ENCODE results near the gene TMEFF2. TPM values are rescaled to one million over a fixed set of nuclear protein-coding genes. Genes with fewer than 3 reads are reported as not detected.
"Not testable (repeated sequence)": the region's sequence is repeated elsewhere in the genome, so short reads cannot be mapped to it uniquely, and the experiment has no call there.

Gene TMEFF2
- total and polyA plus RNA-seq, 2 experiments from 2014 or later, result 0.15 to 1.3 TPM

DNA sequence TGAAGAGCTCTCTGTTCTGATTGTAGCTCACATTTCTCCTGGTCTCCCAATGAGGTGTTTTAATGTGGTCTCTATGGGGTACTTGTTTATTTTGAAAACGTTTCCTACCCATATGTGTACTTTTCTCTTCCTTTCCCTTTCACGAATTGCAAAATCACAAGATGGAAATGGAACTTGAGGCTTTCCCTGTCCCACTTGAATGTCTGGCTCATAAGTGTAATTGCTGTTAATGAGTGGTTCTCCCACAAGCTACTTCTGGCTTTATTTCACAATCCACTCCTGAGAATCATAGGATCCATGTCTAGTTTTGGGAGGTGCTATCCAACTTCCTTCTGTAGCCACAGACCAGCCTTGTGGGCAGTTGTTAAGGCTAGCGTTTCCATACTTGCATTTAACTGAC lies 266.7 kb downstream of the TMEFF2 start:
- no peaks in the 10 kb centered on the region for H3K9me3 ChIP-seq (ENCODE audit: low read depth)
- no peaks in the 10 kb centered on the region for H3K4me1 ChIP-seq (ENCODE audit: low read depth)
- no peaks in the 10 kb centered on the region for H3K27me3 ChIP-seq
- no peak overlapping the region for H3K27ac ChIP-seq
- H3K4me3 ChIP-seq, result no peak overlapping the region
- H3K36me3 ChIP-seq, result no peaks in the 10 kb centered on the region
- peak in 1 of 2 donors; percentile 68 for DNase-seq (ENCODE audit: low read depth in 1 of 2, low spot score in 1 of 2)
- TF ChIP-seq, protein P1, sequence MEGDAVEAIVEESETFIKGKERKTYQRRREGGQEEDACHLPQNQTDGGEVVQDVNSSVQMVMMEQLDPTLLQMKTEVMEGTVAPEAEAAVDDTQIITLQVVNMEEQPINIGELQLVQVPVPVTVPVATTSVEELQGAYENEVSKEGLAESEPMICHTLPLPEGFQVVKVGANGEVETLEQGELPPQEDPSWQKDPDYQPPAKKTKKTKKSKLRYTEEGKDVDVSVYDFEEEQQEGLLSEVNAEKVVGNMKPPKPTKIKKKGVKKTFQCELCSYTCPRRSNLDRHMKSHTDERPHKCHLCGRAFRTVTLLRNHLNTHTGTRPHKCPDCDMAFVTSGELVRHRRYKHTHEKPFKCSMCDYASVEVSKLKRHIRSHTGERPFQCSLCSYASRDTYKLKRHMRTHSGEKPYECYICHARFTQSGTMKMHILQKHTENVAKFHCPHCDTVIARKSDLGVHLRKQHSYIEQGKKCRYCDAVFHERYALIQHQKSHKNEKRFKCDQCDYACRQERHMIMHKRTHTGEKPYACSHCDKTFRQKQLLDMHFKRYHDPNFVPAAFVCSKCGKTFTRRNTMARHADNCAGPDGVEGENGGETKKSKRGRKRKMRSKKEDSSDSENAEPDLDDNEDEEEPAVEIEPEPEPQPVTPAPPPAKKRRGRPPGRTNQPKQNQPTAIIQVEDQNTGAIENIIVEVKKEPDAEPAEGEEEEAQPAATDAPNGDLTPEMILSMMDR (IDR thresholded peaks at IDR 0.05; ENCODE audit: low read depth, low read length), result no peak

DNA sequence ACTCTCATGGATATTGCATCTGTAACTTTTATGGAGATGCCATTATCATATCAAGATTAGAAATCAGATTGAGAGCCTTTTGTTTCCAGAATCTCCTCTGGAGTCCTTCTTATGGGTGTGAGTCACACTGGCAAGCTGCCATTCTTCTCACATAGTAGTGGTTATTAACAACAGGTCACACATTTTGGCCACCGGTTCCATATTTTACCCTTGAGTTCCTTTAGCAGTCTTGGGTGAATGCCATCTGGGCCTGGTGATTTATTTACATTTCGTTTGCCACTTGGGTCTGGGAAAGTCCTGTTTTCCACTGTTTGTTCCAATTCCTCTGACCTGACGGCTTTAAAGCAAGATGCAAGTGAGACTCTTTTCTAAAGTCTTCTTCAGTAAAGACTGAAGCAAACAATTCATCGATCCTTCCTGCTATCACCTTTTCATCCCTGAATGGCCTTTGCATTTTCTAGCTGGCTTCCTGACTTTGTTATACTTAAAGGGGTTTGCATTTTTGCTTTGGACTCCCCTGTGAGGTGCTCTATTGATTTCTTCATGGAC lies 267.3 kb downstream of the TMEFF2 start:
- DNase-seq (ENCODE audit: low read depth in 1 of 2, low spot score in 1 of 2), result peak in 1 of 2 donors; percentile 84
- no peak overlapping the region for H3K4me3 ChIP-seq
- TF ChIP-seq, protein P1 (IDR thresholded peaks at IDR 0.05; ENCODE audit: low read depth, low read length), result no peak
- no peaks in the 10 kb centered on the region for H3K4me1 ChIP-seq (ENCODE audit: low read depth)
- H3K27me3 ChIP-seq, result no peaks in the 10 kb centered on the region
- no peak overlapping the region for H3K27ac ChIP-seq
- no peaks in the 10 kb centered on the region for H3K36me3 ChIP-seq
- H3K9me3 ChIP-seq (ENCODE audit: low read depth), result no peaks in the 10 kb centered on the region

DNA sequence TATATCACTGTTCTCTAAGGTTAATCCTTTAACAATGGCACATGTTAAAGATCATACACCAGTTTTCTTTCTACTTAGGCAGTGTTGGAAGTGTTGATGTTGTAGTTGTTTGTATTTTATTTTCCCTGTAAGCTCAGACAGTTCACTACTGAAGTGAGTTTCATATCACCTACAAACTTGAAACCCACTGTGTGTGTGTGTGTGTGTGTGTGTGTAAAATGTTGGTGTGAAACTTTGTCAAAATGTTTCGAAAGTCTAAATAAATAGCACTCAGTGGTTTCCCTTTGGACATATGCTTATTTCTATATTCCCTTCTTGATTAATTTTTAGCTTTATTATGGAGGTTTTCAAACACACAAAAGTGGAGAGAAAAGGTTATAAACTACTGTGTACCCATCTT lies 268.1 kb downstream of the TMEFF2 start:
- H3K36me3 ChIP-seq, result no peaks in the 10 kb centered on the region
- H3K27me3 ChIP-seq, result no peaks in the 10 kb centered on the region
- DNase-seq (ENCODE audit: low read depth in 1 of 2, low spot score in 1 of 2), result no peak
- no peak overlapping the region for H3K27ac ChIP-seq
- no peak overlapping the region for H3K4me3 ChIP-seq
- TF ChIP-seq, protein P1 (IDR thresholded peaks at IDR 0.05; ENCODE audit: low read depth, low read length), result no peak
- no peaks in the 10 kb centered on the region for H3K4me1 ChIP-seq (ENCODE audit: low read depth)
- H3K9me3 ChIP-seq (ENCODE audit: low read depth), result no peaks in the 10 kb centered on the region

DNA sequence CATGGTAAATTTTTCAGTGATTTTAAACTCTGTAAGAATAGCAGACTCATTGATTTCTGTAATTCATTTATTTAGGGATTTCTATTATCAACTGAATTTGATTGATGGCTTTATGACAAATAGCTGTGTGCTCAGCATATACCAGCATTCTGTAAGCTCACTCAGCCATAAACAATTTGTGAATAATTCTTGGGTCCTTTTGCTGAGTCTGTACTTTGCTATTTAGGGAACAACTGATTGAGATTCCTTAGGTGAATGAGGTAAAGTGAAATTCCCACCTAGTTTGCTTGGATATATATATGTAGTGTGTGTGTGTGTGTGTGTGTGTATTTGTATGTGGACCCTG lies 271.1 kb downstream of the TMEFF2 start:
- TF ChIP-seq, protein P1 (IDR thresholded peaks at IDR 0.05; ENCODE audit: low read depth, low read length), result no peak
- no peak overlapping the region for H3K4me3 ChIP-seq
- H3K9me3 ChIP-seq (ENCODE audit: low read depth), result no peaks in the 10 kb centered on the region
- H3K4me1 ChIP-seq (ENCODE audit: low read depth), result no peaks in the 10 kb centered on the region
- no peak overlapping the region for H3K27ac ChIP-seq
- H3K36me3 ChIP-seq, result no peaks in the 10 kb centered on the region
- no peak for DNase-seq (ENCODE audit: low read depth in 1 of 2, low spot score in 1 of 2)
- H3K27me3 ChIP-seq, result no peaks in the 10 kb centered on the region

DNA sequence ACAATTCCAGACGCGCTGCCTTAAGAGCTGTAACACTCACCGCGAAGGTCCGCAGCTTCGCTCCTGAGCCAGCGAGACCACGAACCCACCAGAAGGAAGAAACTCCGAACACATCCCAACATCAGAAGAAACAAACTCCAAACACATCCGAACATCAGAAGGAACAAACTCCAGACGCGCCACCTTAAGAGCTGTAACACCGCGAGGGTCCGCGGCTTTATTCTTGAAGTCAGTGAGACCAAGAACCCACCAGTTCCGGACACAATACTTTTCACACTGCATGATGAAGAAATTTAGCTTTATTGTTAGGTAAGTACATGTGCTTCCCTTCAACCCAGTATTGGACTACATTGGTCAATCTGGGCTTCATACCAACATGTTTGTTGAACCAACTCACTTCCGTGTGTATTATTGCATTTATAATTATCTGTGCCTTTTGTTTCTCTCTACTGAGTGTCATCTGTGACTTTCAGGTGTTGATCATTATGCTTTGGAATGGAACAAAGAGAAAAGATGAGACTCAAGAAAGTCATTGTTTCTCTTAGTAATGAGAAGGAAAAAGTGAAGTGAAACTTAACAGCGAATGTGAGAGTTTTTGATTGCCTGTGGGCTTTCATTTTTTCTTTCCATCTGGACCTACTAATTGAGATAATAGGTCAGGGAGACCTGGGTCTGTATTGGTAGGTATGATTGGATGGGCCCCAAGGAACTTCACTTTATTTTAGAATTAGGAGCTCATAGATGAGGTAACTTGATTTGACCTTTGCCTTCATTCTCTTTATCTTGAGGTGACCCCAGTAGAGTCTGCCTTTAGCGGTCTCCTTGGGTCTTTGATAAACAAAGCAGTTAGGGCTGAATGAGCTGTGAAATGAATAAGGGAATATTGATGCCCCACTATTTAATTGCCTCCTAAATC lies 271.7 kb downstream of the TMEFF2 start:
- no peak overlapping the region for H3K27ac ChIP-seq
- TF ChIP-seq, protein P1 (IDR thresholded peaks at IDR 0.05; ENCODE audit: low read depth, low read length), result no peak
- DNase-seq (ENCODE audit: low read depth in 1 of 2, low spot score in 1 of 2), result no peak
- no peak overlapping the region for H3K4me3 ChIP-seq
- no peaks in the 10 kb centered on the region for H3K27me3 ChIP-seq
- no peaks in the 10 kb centered on the region for H3K4me1 ChIP-seq (ENCODE audit: low read depth)
- no peaks in the 10 kb centered on the region for H3K9me3 ChIP-seq (ENCODE audit: low read depth)
- no peaks in the 10 kb centered on the region for H3K36me3 ChIP-seq

DNA sequence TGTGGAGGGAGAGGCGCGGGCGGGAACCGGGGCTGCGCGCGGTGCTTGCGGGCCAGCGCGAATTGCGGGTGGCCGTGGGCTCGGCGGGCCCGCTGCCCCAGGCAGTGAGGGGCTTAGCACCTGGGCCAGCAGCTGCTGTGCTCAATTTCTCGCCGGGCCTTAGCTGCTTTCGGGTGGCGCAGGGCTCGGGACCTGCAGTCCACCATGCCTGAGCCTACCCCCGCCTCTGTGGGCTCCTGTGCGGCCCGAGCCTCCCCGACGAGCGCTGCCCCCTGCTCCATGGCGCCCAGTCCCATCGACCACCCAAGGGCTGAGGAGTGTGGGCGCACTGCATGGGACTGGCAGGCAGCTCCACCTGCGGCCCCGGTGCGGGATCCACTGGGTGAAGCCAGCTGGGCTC lies 273.1 kb downstream of the TMEFF2 start:
- not testable (repeated sequence) for DNase-seq (ENCODE audit: low read depth in 1 of 2, low spot score in 1 of 2); H3K36me3 ChIP-seq; H3K9me3 ChIP-seq (ENCODE audit: low read depth); H3K27ac ChIP-seq; H3K27me3 ChIP-seq; H3K4me3 ChIP-seq; H3K4me1 ChIP-seq (ENCODE audit: low read depth)

Measured in cardiac muscle cell (in vitro differentiated cells and primary cell).